Esophagus muscularis mucosa (tissue), 3 donors: Measurements from ENCODE around the gene HFE.

Experiments
- CTCF ChIP-seq, 3 experiments: fragments of 200-600 bp in 2 of 3; fragments of 450-650 bp in 1 of 3; sonication (generic) in 2 of 3; IDR thresholded peaks; one replicate each; pipeline ENCODE4 v1.5.1; 2017 to 2019; ENCODE audit warnings: antibody characterized with exemption in 3 of 3, mild to moderate bottlenecking in 2 of 3, moderate library complexity in 1 of 3
- POLR2A ChIP-seq: fragments of 450-650 bp; IDR thresholded peaks from one replicate; pipeline ENCODE4 v1.6.1; 2017; ENCODE audit warnings: antibody characterized with exemption, moderate library complexity, mild to moderate bottlenecking, low read depth
- POLR2AphosphoS5 ChIP-seq, 2 donors: sonication (generic); formaldehyde crosslinking; IDR thresholded peaks; one replicate each; pipeline ENCODE4 v1.6.1; 2017; ENCODE audit warnings: antibody characterized with exemption in 2 of 2

- TF ChIP-seq POLR2AphosphoS5 (IDR thresholded peaks at IDR 0.05) = no peak
- TF ChIP-seq CTCF (IDR thresholded peaks at IDR 0.05) = no peak
- no peak for TF ChIP-seq POLR2A
These were observed 54.8 kb downstream of the HFE start for GRCh38 chr6:26142026-26142425.
